ENCODE measurements around the gene DLK1.

The DLK1 gene

DNA sequence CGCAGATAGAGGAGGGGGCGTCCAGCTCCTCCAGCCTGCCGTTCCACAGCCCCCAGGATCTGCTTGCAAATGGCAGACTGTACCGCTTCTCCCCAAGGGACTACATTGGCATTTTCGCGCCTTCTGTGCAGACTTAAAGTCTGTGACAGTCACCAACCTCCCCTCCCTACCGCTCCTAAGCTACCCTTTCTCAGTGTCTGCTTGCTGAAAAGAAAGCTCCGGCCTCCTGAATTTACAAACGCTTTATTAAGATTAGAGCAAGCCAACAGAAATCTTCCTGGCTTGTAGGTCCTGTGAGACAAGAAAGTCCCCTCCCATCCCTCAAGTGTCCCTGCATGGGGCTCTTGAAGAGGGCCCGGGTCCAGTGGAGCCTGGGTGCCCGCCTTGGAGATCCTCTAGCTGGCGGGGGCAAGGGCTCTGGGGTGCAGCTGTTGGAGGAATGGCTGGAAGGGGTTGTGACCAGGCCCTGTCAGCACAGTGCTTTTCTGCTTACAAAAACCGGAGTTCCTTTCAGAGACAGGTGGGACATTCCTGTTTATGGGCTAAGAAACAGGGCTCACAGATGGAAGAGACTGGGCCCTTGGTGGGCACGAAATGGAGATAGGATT is 2.8 kb upstream of the DLK1 start:
- Histone ChIP-seq H3K9ac (ENCODE audit: low read depth in 1 of 2, low read length in 2 of 2) (no peak overlapping the region), H3K9me3 (ENCODE audit: control insufficient read depth in 2 of 2, low read length in 2 of 2) (no peaks in the 10 kb centered on the region), H3K36me3 (ENCODE audit: control insufficient read depth in 2 of 2, insufficient read depth in 2 of 2, low read length in 2 of 2) (no peaks in the 10 kb centered on the region), H3K4me1 (ENCODE audit: control insufficient read depth in 2 of 2, insufficient read depth in 2 of 2, low read length in 2 of 2) (no peaks in the 10 kb centered on the region), H3K4me3 (ENCODE audit: low read length in 2 of 2) (no peak overlapping the region), H3K27ac (ENCODE audit: low read depth in 2 of 2, low read length in 2 of 2) (no peak overlapping the region), H3K27me3 (ENCODE audit: control insufficient read depth in 2 of 2, insufficient read depth in 2 of 2, low read length in 2 of 2) (peaks cover 9 to 24% of the 10 kb centered on the region in 2 donors)

DNA sequence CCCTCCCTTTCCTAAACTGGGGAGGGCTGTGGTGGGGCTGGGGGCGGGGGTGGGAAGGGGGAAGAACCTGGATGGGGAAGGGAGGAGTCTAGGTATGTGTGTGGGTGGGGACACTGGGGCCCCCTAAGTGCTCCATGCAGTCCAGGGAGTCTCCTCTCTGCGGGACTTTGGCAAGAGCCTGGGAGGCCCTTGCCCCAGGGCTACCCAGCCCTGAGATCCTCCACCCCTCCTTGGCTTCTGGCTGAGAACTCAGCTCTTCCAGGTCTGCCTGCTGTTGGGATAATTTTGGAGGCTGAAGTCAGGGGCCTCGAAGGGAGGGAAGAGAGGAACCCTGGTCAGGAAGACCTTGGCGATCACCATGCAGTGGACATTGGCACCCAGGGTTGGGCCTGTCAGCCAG is 2.2 kb upstream of the DLK1 start:
- H3K9ac ChIP-seq (ENCODE audit: low read depth in 1 of 2, low read length in 2 of 2): no peak overlapping the region
- H3K4me3 ChIP-seq (ENCODE audit: low read length in 2 of 2): no peak overlapping the region
- no peaks in the 10 kb centered on the region for H3K36me3 ChIP-seq (ENCODE audit: control insufficient read depth in 2 of 2, insufficient read depth in 2 of 2, low read length in 2 of 2)
- H3K27me3 ChIP-seq (ENCODE audit: control insufficient read depth in 2 of 2, insufficient read depth in 2 of 2, low read length in 2 of 2): peaks cover 13 to 22% of the 10 kb centered on the region in 2 donors
- H3K4me1 ChIP-seq (ENCODE audit: control insufficient read depth in 2 of 2, insufficient read depth in 2 of 2, low read length in 2 of 2): no peaks in the 10 kb centered on the region
- no peak overlapping the region for H3K27ac ChIP-seq (ENCODE audit: low read depth in 2 of 2, low read length in 2 of 2)
- H3K9me3 ChIP-seq (ENCODE audit: control insufficient read depth in 2 of 2, low read length in 2 of 2): no peaks in the 10 kb centered on the region

DNA sequence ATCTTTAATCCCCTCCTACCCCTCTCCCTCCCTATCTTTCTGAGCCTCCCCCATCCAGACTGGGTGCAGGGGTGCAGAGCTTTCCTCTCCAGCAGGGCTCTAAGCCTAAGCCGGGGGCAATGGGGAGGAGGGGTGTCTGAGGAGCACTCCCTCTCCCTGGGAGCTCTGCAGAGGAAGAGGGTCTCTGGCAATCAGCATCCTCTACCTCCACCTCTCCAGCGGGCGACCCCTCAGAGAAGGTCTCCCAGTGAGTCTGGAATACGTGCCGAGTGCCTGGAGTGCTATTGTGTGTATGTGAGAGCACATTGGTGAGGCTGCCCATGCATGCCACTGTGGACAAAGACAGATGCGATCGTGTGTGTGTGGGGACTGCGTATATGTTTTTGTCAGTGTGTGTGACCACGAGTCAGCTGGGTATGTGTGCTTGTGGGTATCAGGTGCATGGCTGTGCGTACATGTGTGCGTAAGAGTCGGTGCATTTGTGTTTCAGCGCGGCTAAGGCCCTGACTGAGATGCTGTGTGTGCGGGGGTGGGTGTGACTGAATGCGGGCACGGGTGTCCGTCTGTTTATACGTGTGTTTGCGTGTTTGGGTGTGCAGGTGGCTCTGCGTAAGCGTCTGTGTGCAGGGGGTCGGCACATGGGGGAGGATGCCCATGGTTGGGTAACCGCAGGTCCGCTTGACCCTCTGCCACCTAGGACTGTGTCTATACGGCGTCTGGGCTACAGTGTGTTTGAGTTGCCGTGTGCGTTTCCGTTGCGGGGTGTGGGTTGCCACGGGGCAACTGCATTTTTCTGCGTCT is 905 bp upstream of the DLK1 start:
- H3K27ac ChIP-seq (ENCODE audit: low read depth in 2 of 2, low read length in 2 of 2): no peak overlapping the region
- H3K4me3 ChIP-seq (ENCODE audit: low read length in 2 of 2): no peak overlapping the region
- no peaks in the 10 kb centered on the region for H3K4me1 ChIP-seq (ENCODE audit: control insufficient read depth in 2 of 2, insufficient read depth in 2 of 2, low read length in 2 of 2)
- peaks cover 13 to 29% of the 10 kb centered on the region in 2 donors for H3K27me3 ChIP-seq (ENCODE audit: control insufficient read depth in 2 of 2, insufficient read depth in 2 of 2, low read length in 2 of 2)
- H3K36me3 ChIP-seq (ENCODE audit: control insufficient read depth in 2 of 2, insufficient read depth in 2 of 2, low read length in 2 of 2): no peaks in the 10 kb centered on the region
- no peak overlapping the region for H3K9ac ChIP-seq (ENCODE audit: low read depth in 1 of 2, low read length in 2 of 2)
- H3K9me3 ChIP-seq (ENCODE audit: control insufficient read depth in 2 of 2, low read length in 2 of 2): no peaks in the 10 kb centered on the region

DNA sequence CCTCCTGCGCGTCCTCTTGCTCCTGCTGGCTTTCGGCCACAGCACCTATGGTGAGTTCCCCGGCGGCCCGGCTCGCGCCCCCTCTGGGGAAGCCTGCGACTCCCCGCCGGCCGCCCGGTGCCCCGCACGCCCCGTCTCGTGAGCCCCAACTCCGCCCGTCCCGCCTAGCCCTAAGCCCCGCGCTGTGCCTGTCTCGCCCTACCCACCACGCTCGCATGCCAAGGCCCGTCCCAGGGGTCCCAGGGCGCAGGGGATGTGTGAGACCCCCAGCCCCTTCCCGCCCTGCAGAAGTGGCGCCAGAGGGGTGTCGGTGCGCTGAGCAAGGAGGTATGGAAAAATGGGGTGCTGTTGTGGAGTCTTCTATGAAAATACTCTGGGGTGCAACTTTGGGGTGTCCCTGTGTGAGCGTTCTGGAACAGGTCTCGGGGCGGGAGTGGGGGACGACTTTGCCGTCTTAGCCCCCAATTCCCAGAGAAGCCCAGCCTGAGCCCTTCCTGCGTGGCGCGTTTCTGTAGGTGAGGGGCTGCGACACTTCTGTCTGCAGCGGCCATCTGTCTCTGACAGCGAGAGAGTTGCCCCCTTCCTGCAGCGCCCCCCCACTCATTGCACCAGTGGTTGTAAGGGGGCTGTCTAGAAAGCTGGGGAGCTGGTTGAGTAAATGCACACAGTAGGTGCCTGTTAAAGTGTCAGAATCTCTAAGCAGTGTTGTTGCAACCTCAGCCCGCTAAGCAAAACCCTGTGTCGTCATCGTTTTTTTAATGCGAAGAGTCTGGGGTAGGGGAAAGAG is 587 bp downstream of the DLK1 start:
- H3K27me3 ChIP-seq (ENCODE audit: control insufficient read depth in 2 of 2, insufficient read depth in 2 of 2, low read length in 2 of 2): peaks cover 13 to 29% of the 10 kb centered on the region in 2 donors
- H3K4me3 ChIP-seq (ENCODE audit: low read length in 2 of 2): no peak overlapping the region
- H3K36me3 ChIP-seq (ENCODE audit: control insufficient read depth in 2 of 2, insufficient read depth in 2 of 2, low read length in 2 of 2): no peaks in the 10 kb centered on the region
- H3K4me1 ChIP-seq (ENCODE audit: control insufficient read depth in 2 of 2, insufficient read depth in 2 of 2, low read length in 2 of 2): no peaks in the 10 kb centered on the region
- H3K9me3 ChIP-seq (ENCODE audit: control insufficient read depth in 2 of 2, low read length in 2 of 2): no peaks in the 10 kb centered on the region
- H3K9ac ChIP-seq (ENCODE audit: low read depth in 1 of 2, low read length in 2 of 2): no peak overlapping the region
- H3K27ac ChIP-seq (ENCODE audit: low read depth in 2 of 2, low read length in 2 of 2): no peak overlapping the region

DNA sequence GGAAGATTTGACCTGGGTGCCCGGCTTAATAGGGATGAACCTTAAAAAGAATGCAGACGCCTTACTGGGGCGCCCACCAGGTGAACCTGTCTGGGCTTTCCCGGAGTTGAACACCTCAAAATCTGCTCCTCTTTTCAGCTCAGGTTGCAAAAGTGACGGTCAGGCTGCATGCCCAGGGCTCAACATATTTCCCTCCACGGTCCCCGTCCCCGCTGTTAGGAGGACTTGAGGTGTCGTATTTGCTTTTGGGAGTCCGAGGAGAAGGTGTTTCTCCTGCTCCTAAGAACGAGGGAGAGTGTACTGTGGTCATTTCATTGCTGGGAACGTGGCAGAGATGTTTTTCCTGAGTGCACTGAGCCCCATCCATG is 1.2 kb downstream of the DLK1 start:
- no peaks in the 10 kb centered on the region for H3K9me3 ChIP-seq (ENCODE audit: control insufficient read depth in 2 of 2, low read length in 2 of 2)
- no peak overlapping the region for H3K9ac ChIP-seq (ENCODE audit: low read depth in 1 of 2, low read length in 2 of 2)
- H3K4me1 ChIP-seq (ENCODE audit: control insufficient read depth in 2 of 2, insufficient read depth in 2 of 2, low read length in 2 of 2): no peaks in the 10 kb centered on the region
- no peak overlapping the region for H3K27ac ChIP-seq (ENCODE audit: low read depth in 2 of 2, low read length in 2 of 2)
- no peak overlapping the region for H3K4me3 ChIP-seq (ENCODE audit: low read length in 2 of 2)
- H3K36me3 ChIP-seq (ENCODE audit: control insufficient read depth in 2 of 2, insufficient read depth in 2 of 2, low read length in 2 of 2): no peaks in the 10 kb centered on the region
- peaks cover 13 to 25% of the 10 kb centered on the region in 2 donors for H3K27me3 ChIP-seq (ENCODE audit: control insufficient read depth in 2 of 2, insufficient read depth in 2 of 2, low read length in 2 of 2)

DNA sequence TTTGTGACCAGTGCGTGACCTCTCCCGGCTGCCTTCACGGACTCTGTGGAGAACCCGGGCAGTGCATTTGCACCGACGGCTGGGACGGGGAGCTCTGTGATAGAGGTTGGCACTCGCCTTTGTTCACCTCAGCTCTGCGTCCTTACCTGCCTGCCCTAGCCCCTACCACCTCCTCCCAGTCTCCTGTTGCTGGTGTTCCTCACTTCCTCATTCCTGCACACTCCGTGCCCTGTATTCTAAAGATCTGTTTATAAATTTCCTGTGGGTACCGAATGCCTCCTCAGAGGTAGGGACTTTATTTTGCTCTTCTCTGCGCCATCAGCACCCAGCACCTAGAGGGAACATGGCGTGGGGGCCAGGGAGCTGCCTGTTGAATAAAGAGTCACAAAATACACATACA is 2.3 kb downstream of the DLK1 start:
- H3K36me3 ChIP-seq (ENCODE audit: control insufficient read depth in 2 of 2, insufficient read depth in 2 of 2, low read length in 2 of 2): no peaks in the 10 kb centered on the region
- no peak overlapping the region for H3K4me3 ChIP-seq (ENCODE audit: low read length in 2 of 2)
- no peaks in the 10 kb centered on the region for H3K9me3 ChIP-seq (ENCODE audit: control insufficient read depth in 2 of 2, low read length in 2 of 2)
- H3K27me3 ChIP-seq (ENCODE audit: control insufficient read depth in 2 of 2, insufficient read depth in 2 of 2, low read length in 2 of 2): peaks cover 11 to 25% of the 10 kb centered on the region in 2 donors
- H3K9ac ChIP-seq (ENCODE audit: low read depth in 1 of 2, low read length in 2 of 2): no peak overlapping the region
- H3K27ac ChIP-seq (ENCODE audit: low read depth in 2 of 2, low read length in 2 of 2): no peak overlapping the region
- no peaks in the 10 kb centered on the region for H3K4me1 ChIP-seq (ENCODE audit: control insufficient read depth in 2 of 2, insufficient read depth in 2 of 2, low read length in 2 of 2)

DNA sequence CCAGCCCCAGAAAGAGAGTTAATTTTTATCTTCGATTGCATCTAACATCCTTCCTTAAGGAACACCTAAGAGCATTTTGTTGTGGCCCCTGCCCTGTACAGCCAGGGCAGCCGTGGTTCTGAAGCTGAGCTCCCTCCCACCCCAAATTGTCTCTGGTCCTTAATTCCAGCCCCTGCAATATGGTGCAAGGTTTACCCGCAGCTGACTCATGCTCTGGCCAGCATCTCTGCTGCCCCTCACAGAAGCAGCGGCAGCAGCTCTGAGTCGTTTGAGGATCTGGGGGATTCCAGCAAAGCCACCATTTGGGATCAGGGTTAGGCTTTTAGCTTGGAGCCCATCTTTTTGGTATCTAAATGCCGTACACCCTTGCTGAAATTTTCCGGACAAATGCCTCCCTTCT is 3.3 kb downstream of the DLK1 start:
- H3K4me1 ChIP-seq (ENCODE audit: control insufficient read depth in 2 of 2, insufficient read depth in 2 of 2, low read length in 2 of 2): no peaks in the 10 kb centered on the region
- no peak overlapping the region for H3K4me3 ChIP-seq (ENCODE audit: low read length in 2 of 2)
- no peaks in the 10 kb centered on the region for H3K9me3 ChIP-seq (ENCODE audit: control insufficient read depth in 2 of 2, low read length in 2 of 2)
- no peak overlapping the region for H3K9ac ChIP-seq (ENCODE audit: low read depth in 1 of 2, low read length in 2 of 2)
- H3K36me3 ChIP-seq (ENCODE audit: control insufficient read depth in 2 of 2, insufficient read depth in 2 of 2, low read length in 2 of 2): no peaks in the 10 kb centered on the region
- peaks cover 11 to 25% of the 10 kb centered on the region in 2 donors for H3K27me3 ChIP-seq (ENCODE audit: control insufficient read depth in 2 of 2, insufficient read depth in 2 of 2, low read length in 2 of 2)
- no peak overlapping the region for H3K27ac ChIP-seq (ENCODE audit: low read depth in 2 of 2, low read length in 2 of 2)

DNA sequence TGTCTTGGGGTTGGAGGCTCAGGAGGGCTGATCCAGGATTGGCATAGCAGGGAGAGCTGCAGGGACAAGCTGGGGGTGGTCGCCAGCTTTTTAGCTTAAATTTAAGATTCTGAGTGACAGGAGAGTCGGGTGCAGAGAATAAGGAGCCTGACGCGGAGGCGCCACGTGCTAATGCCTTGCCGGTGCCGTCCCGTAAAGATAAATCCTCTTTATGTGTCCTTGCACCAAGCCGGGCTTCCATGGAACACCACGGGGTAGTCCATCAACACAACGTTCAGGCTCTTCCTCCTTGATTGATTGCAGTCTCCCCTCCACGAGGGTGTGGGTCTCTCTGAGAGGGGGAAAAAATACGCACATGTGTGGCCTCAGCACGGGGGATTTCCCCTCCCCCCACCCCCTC is 3.9 kb downstream of the DLK1 start:
- no peak overlapping the region for H3K9ac ChIP-seq (ENCODE audit: low read depth in 1 of 2, low read length in 2 of 2)
- no peak overlapping the region for H3K27ac ChIP-seq (ENCODE audit: low read depth in 2 of 2, low read length in 2 of 2)
- H3K36me3 ChIP-seq (ENCODE audit: control insufficient read depth in 2 of 2, insufficient read depth in 2 of 2, low read length in 2 of 2): no peaks in the 10 kb centered on the region
- no peaks in the 10 kb centered on the region for H3K4me1 ChIP-seq (ENCODE audit: control insufficient read depth in 2 of 2, insufficient read depth in 2 of 2, low read length in 2 of 2)
- H3K27me3 ChIP-seq (ENCODE audit: control insufficient read depth in 2 of 2, insufficient read depth in 2 of 2, low read length in 2 of 2): peaks cover 11 to 20% of the 10 kb centered on the region in 2 donors
- no peak overlapping the region for H3K4me3 ChIP-seq (ENCODE audit: low read length in 2 of 2)
- no peaks in the 10 kb centered on the region for H3K9me3 ChIP-seq (ENCODE audit: control insufficient read depth in 2 of 2, low read length in 2 of 2)

DNA sequence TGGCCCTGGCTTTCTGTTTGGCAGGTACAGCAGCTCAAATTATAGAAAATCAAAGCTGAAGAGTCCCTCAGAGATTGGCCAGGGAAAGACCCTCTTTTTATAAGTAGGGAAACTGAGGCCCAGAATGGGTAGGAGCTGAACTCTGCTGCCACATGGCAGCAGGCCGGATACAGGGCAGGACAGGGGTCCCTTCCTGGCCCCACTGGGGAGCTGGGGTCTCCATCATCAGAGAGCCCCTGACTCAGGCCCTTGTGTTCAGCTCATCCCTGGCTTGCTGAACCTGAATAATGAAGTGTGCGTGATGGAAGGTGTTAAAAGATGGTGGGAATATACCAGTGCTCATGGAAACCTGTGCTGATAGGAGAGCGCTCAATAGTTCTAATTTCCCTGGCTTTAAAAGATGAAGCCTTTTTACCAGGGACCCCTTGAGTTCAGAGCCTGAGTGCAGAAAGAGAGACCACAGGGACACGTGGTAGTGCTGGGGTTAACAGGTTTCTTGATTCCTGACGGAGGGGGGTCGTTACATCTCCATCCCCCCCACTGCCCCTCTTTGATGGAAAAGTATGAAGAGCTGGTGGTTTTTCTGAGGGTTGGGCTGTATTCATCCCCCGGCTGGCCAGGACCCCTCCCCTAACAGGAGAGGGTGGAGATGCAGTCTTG is 4.4 kb downstream of the DLK1 start:
- Histone ChIP-seq H3K9me3 (ENCODE audit: control insufficient read depth in 2 of 2, low read length in 2 of 2) (no peaks in the 10 kb centered on the region), H3K36me3 (ENCODE audit: control insufficient read depth in 2 of 2, insufficient read depth in 2 of 2, low read length in 2 of 2) (no peaks in the 10 kb centered on the region), H3K4me1 (ENCODE audit: control insufficient read depth in 2 of 2, insufficient read depth in 2 of 2, low read length in 2 of 2) (no peaks in the 10 kb centered on the region), H3K27me3 (ENCODE audit: control insufficient read depth in 2 of 2, insufficient read depth in 2 of 2, low read length in 2 of 2) (peaks cover 8 to 18% of the 10 kb centered on the region in 2 donors), H3K9ac (ENCODE audit: low read depth in 1 of 2, low read length in 2 of 2) (no peak overlapping the region), H3K4me3 (ENCODE audit: low read length in 2 of 2) (no peak overlapping the region), H3K27ac (ENCODE audit: low read depth in 2 of 2, low read length in 2 of 2) (no peak overlapping the region)
